ENCODE measurements around the gene RBM39. TPM values are rescaled to one million over a fixed set of nuclear protein-coding genes. Genes with fewer than 3 reads are reported as not detected.

Gene RBM39
- total and polyA plus RNA-seq, 2 of the 13 experiments (the other 11 are each of a cell fraction or from before 2014, with no cell fraction given), result 788 to 920 TPM

DNA sequence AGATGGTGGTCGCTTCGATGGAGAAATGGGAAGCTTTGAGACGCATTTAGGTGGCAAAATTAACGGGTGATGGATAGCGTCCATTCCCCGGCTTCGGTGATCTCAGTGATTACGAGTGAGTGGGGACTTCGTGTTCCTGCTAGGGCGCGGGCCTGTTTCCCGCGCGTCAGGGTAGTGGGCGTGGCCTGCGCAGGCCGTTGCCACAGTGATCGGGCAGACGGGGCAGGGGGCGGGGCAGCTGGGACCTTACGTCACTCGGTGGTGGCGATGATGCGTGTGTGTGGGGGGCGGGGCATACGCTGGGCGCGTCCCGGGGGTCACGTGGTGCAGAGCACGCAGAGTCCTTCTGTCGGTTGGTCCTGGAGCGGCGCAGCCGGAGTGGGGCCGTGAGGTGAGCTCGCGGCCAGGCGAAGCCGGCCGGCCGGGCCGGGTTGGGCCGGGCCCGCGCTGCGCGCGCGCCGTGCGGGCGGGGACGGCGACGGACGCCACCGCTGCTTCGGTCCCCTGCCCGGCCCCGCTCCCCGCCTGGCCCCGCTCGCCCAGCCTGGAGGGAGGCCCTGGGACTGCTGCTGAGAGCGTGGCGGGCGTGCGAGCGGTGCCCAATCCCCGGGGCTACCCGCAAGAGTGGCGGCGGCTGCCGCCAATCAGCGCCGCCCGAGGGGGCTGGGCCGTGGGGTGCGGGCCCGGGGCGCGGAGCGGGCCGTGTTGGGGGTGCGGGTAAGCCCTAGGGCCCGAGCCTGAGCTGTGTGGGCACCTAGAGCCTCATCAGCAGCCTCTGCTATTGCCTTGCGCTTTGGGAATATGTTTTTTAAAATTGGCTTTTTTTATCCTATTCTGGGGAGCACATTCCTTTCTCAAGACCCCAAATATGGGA is 29.9 kb upstream of the RBM39 start, which contains the start of gene PHF20 (continued):
- TF ChIP-seq, protein P1, sequence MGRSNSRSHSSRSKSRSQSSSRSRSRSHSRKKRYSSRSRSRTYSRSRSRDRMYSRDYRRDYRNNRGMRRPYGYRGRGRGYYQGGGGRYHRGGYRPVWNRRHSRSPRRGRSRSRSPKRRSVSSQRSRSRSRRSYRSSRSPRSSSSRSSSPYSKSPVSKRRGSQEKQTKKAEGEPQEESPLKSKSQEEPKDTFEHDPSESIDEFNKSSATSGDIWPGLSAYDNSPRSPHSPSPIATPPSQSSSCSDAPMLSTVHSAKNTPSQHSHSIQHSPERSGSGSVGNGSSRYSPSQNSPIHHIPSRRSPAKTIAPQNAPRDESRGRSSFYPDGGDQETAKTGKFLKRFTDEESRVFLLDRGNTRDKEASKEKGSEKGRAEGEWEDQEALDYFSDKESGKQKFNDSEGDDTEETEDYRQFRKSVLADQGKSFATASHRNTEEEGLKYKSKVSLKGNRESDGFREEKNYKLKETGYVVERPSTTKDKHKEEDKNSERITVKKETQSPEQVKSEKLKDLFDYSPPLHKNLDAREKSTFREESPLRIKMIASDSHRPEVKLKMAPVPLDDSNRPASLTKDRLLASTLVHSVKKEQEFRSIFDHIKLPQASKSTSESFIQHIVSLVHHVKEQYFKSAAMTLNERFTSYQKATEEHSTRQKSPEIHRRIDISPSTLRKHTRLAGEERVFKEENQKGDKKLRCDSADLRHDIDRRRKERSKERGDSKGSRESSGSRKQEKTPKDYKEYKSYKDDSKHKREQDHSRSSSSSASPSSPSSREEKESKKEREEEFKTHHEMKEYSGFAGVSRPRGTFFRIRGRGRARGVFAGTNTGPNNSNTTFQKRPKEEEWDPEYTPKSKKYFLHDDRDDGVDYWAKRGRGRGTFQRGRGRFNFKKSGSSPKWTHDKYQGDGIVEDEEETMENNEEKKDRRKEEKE (IDR thresholded peaks at IDR 0.05), result no peak
- TF ChIP-seq, protein P2, sequence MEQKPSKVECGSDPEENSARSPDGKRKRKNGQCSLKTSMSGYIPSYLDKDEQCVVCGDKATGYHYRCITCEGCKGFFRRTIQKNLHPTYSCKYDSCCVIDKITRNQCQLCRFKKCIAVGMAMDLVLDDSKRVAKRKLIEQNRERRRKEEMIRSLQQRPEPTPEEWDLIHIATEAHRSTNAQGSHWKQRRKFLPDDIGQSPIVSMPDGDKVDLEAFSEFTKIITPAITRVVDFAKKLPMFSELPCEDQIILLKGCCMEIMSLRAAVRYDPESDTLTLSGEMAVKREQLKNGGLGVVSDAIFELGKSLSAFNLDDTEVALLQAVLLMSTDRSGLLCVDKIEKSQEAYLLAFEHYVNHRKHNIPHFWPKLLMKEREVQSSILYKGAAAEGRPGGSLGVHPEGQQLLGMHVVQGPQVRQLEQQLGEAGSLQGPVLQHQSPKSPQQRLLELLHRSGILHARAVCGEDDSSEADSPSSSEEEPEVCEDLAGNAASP (CRISPR knock-in tag; IDR thresholded peaks at IDR 0.05; ENCODE audit: borderline replicate concordance), result peak; percentile 49; the same call in 1 of the 2 replicates
- TF ChIP-seq, protein P3, sequence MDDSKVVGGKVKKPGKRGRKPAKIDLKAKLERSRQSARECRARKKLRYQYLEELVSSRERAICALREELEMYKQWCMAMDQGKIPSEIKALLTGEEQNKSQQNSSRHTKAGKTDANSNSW (CRISPR knock-in tag; IDR thresholded peaks at IDR 0.05; ENCODE audit: borderline replicate concordance), result peak; percentile 97; the same call in 1 of the 2 replicates
- TF ChIP-seq TP53 (CRISPR knock-in tag; conservative IDR thresholded peaks at IDR 0.05), result no peak
- TF ChIP-seq SOX5 (CRISPR knock-in tag; IDR thresholded peaks at IDR 0.05; ENCODE audit: borderline replicate concordance), result peak; percentile 57
- TF ChIP-seq ELF1 (CRISPR knock-in tag; IDR thresholded peaks at IDR 0.05), result no peak; the same call in 1 of the 2 replicates
- TF ChIP-seq, protein P4, sequence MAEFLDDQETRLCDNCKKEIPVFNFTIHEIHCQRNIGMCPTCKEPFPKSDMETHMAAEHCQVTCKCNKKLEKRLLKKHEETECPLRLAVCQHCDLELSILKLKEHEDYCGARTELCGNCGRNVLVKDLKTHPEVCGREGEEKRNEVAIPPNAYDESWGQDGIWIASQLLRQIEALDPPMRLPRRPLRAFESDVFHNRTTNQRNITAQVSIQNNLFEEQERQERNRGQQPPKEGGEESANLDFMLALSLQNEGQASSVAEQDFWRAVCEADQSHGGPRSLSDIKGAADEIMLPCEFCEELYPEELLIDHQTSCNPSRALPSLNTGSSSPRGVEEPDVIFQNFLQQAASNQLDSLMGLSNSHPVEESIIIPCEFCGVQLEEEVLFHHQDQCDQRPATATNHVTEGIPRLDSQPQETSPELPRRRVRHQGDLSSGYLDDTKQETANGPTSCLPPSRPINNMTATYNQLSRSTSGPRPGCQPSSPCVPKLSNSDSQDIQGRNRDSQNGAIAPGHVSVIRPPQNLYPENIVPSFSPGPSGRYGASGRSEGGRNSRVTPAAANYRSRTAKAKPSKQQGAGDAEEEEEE (CRISPR knock-in tag; IDR thresholded peaks at IDR 0.05; ENCODE audit: borderline replicate concordance), result peak; percentile 78; the same call in 1 of the 2 replicates
- TF ChIP-seq, protein P5, sequence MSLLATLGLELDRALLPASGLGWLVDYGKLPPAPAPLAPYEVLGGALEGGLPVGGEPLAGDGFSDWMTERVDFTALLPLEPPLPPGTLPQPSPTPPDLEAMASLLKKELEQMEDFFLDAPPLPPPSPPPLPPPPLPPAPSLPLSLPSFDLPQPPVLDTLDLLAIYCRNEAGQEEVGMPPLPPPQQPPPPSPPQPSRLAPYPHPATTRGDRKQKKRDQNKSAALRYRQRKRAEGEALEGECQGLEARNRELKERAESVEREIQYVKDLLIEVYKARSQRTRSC (CRISPR knock-in tag; IDR thresholded peaks at IDR 0.05; ENCODE audit: low read depth), result peak; percentile 89; the same call in 1 of the 2 replicates
- TF ChIP-seq, protein P6, sequence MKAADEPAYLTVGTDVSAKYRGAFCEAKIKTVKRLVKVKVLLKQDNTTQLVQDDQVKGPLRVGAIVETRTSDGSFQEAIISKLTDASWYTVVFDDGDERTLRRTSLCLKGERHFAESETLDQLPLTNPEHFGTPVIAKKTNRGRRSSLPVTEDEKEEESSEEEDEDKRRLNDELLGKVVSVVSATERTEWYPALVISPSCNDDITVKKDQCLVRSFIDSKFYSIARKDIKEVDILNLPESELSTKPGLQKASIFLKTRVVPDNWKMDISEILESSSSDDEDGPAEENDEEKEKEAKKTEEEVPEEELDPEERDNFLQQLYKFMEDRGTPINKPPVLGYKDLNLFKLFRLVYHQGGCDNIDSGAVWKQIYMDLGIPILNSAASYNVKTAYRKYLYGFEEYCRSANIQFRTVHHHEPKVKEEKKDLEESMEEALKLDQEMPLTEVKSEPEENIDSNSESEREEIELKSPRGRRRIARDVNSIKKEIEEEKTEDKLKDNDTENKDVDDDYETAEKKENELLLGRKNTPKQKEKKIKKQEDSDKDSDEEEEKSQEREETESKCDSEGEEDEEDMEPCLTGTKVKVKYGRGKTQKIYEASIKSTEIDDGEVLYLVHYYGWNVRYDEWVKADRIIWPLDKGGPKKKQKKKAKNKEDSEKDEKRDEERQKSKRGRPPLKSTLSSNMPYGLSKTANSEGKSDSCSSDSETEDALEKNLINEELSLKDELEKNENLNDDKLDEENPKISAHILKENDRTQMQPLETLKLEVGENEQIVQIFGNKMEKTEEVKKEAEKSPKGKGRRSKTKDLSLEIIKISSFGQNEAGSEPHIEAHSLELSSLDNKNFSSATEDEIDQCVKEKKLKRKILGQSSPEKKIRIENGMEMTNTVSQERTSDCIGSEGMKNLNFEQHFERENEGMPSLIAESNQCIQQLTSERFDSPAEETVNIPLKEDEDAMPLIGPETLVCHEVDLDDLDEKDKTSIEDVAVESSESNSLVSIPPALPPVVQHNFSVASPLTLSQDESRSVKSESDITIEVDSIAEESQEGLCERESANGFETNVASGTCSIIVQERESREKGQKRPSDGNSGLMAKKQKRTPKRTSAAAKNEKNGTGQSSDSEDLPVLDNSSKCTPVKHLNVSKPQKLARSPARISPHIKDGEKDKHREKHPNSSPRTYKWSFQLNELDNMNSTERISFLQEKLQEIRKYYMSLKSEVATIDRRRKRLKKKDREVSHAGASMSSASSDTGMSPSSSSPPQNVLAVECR (CRISPR knock-in tag; IDR thresholded peaks at IDR 0.05; ENCODE audit: borderline replicate concordance), result peak; percentile 81
- TF ChIP-seq ZNF232 (CRISPR knock-in tag; IDR thresholded peaks at IDR 0.05; ENCODE audit: borderline replicate concordance), result peak; percentile 94
- TF ChIP-seq ZSCAN22 (CRISPR knock-in tag; IDR thresholded peaks at IDR 0.05), result no peak
- 0 out of 2 replicates have a peak, but pooled peaks have one; percentile 93 for TF ChIP-seq GPN1 (CRISPR knock-in tag; IDR thresholded peaks at IDR 0.05; ENCODE audit: borderline replicate concordance)
- TF ChIP-seq, protein P7, sequence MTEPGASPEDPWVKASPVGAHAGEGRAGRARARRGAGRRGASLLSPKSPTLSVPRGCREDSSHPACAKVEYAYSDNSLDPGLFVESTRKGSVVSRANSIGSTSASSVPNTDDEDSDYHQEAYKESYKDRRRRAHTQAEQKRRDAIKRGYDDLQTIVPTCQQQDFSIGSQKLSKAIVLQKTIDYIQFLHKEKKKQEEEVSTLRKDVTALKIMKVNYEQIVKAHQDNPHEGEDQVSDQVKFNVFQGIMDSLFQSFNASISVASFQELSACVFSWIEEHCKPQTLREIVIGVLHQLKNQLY (CRISPR knock-in tag; IDR thresholded peaks at IDR 0.05), result peak; percentile 75; the same call in 1 of the 2 replicates
- peak; percentile 95 for TF ChIP-seq MYC (CRISPR knock-in tag; IDR thresholded peaks at IDR 0.05; ENCODE audit: borderline replicate concordance)
- TF ChIP-seq ZNF383 (CRISPR knock-in tag; IDR thresholded peaks at IDR 0.05; ENCODE audit: borderline replicate concordance), result no peak
